K562 (cell line): ENCODE measurements around the gene SPON1. TPM values are rescaled to one million over a fixed set of nuclear protein-coding genes. Genes with fewer than 3 reads are reported as not detected.

Experiments used
- ATAC-seq: fragments of 200-7000 bp; cut with Tn5 transposase; 3 replicates; pipeline ENCODE4 v1.9.1; 2020; ENCODE audit warnings: moderate library complexity
- BruUV-seq: library from RNA; stranded (reverse); fragments of 400-500 nt; replicated peaks from 2 replicates; lab custom pipeline; 2021; lab: Mats Ljungman, UMichigan
- CTCF ChIA-PET: fragments of 300-600 bp; formaldehyde crosslinking; extraction: SDS; loops from one replicate; lab custom pipeline; 2021; ENCODE audit warnings: low intra/inter-chr PET ratio; lab: Yijun Ruan, JAX
- POLR2A ChIA-PET: fragments of 300-600, 350-650 bp; sonication (Branson Sonifier 250); formaldehyde crosslinking; extraction: SDS; loops from one replicate; lab custom pipeline; 2021; ENCODE audit warnings: antibody characterized with exemption, inconsistent platforms; lab: Yijun Ruan, JAX
- DNase-seq, 4 experiments: peaks; one replicate each; pipeline versions ENCODE4 v3.0.0 to v3.0.0-alpha.2; 2011 to 2018; ENCODE audit warnings: low spot score in 3 of 4, mixed read lengths in 3 of 4; ENCODE audit errors: extremely low read depth in 1 of 4
- FAIRE-seq: peaks from 2 replicates; lab custom pipeline; 2011; peaks lifted over from hg19 to GRCh38; lab: Jason Lieb, UNC
- H2AFZ ChIP-seq: 2 replicates; pipeline ENCODE4 v1.6.0; 2011; ENCODE audit warnings: low read depth, low read length, control low read depth, inconsistent platforms
- H3K27ac ChIP-seq: fragments of 200-600 bp; 3 replicates; pipeline ENCODE4 v1.8.0; 2011; ENCODE audit warnings: low read depth, mild to moderate bottlenecking, control low read depth, inconsistent platforms, low read length, moderate library complexity, mixed read lengths; ENCODE audit errors: extremely low read depth
- H3K27me3 ChIP-seq, 2 experiments: fragments of 300-600 bp in 1 of 2; 2 replicates in 1 of 2; 3 replicates in 1 of 2; pipeline versions ENCODE4 v1.6.0 to v1.8.0; 2011; ENCODE audit warnings: inconsistent platforms in 2 of 2, low read length in 2 of 2, mild to moderate bottlenecking in 1 of 2, mixed read lengths in 1 of 2, moderate library complexity in 1 of 2; ENCODE audit not compliant: control insufficient read depth in 2 of 2, insufficient read depth in 2 of 2
- H3K36me3 ChIP-seq: fragments of 300-600 bp; 3 replicates; pipeline ENCODE4 v1.8.0; 2011; ENCODE audit warnings: mild to moderate bottlenecking, low read length, inconsistent platforms; ENCODE audit not compliant: control insufficient read depth, insufficient read depth
- H3K4me1 ChIP-seq, 2 experiments: fragments of 200-600 bp in 1 of 2; replicated peaks in 1 of 2; 2 replicates in 1 of 2; 3 replicates in 1 of 2; pipeline versions ENCODE4 v1.5.1 to v1.8.0; 2011; ENCODE audit warnings: inconsistent platforms in 2 of 2, low read length in 2 of 2, mild to moderate bottlenecking in 1 of 2, mixed read lengths in 1 of 2, moderate library complexity in 1 of 2; ENCODE audit not compliant: control insufficient read depth in 2 of 2, insufficient read depth in 2 of 2
- H3K4me2 ChIP-seq: 2 replicates; pipeline ENCODE4 v1.6.1; 2011; ENCODE audit warnings: low read length, control low read depth, inconsistent platforms, mixed read lengths; ENCODE audit not compliant: insufficient read depth
- H3K4me3 ChIP-seq: fragments of 200-600 bp; sonication (generic), shearing (Covaris generic); 2 replicates; pipeline ENCODE4 v1.5.1; 2016; ENCODE audit warnings: control low read depth, inconsistent platforms
- H3K79me2 ChIP-seq: fragments of 200-600 bp; 3 replicates; pipeline ENCODE4 v1.8.0; 2011; ENCODE audit warnings: low read length, inconsistent platforms; ENCODE audit not compliant: control insufficient read depth, insufficient read depth
- H3K9ac ChIP-seq, 2 experiments: 2 replicates each; pipeline versions ENCODE4 v1.6.0 to v1.6.1; 2011; ENCODE audit warnings: low read depth in 2 of 2, low read length in 2 of 2, control low read depth in 1 of 2, inconsistent platforms in 1 of 2, mild to moderate bottlenecking in 1 of 2, mixed read lengths in 1 of 2; ENCODE audit not compliant: insufficient read depth in 1 of 2
- H3K9me1 ChIP-seq: one replicate; pipeline ENCODE4 v1.6.0; 2011; ENCODE audit warnings: inconsistent platforms, mild to moderate bottlenecking, low read length, moderate library complexity; ENCODE audit not compliant: control insufficient read depth, insufficient read depth
- H3K9me3 ChIP-seq: replicated peaks from 2 replicates; pipeline ENCODE4 v1.5.1; 2011; ENCODE audit warnings: low read depth, low read length, inconsistent platforms; ENCODE audit not compliant: control insufficient read depth, insufficient read depth
- H4K20me1 ChIP-seq: replicated peaks from 2 replicates; pipeline ENCODE4 v1.6.1; 2011; ENCODE audit warnings: low read length, inconsistent platforms, mixed read lengths; ENCODE audit not compliant: control insufficient read depth, insufficient read depth
- PBX2 ChIP-seq, 2 experiments: IDR thresholded peaks in 1 of 2; conservative IDR thresholded peaks in 1 of 2; 2 replicates each; pipeline ENCODE4 v1.6.1; 2016; ENCODE audit warnings: low read depth in 2 of 2, mild to moderate bottlenecking in 1 of 2, missing compliant biosample characterization in 1 of 2, missing genetic modification characterization in 1 of 2, moderate library complexity in 1 of 2
- SRSF9 ChIP-seq: fragments of 200-400 bp; formaldehyde crosslinking; IDR thresholded peaks from 2 replicates; pipeline ENCODE4 v1.6.1; 2017; ENCODE audit warnings: low read depth, low read length, borderline replicate concordance
- WGBS: fragments of 100-300 bp; shearing (Covaris generic); methylation state at CpG from one replicate; pipeline ENCODE4 v1.1.6; 2016; ENCODE audit warnings: low coverage, mixed read lengths; ENCODE audit not compliant: insufficient coverage; ENCODE audit errors: missing lambda C conversion rate; 5-methylcytosine and 5-hydroxymethylcytosine counted together
- in situ Hi-C: fragments of 300-500 bp; cut with MboI; formaldehyde crosslinking; loops from 4 replicates; pipeline ENCODE4 v1.15.0; 2018; ENCODE audit warnings: inconsistent platforms, mixed read lengths
- intact Hi-C: fragments of 100-400 bp; cut with micrococcal nuclease; formaldehyde crosslinking; loops from 2 replicates; pipeline ENCODE4 v1.14.2; 2022
- polyA plus RNA-seq, 8 experiments: library from polyadenylated mRNA; depleted of rRNA in 4 of 8; stranded (reverse) in 5 of 8; unstranded in 3 of 8; fragments of >200 nt; fragmentation: Nextera tagmentation in 2 of 8; fragmentation: Illumina TruSeq in 1 of 8; extraction: Ambion mirVana in 2 of 8; extraction: Trizol in 1 of 8; gene quantifications; 2 replicates each; pipeline versions ENCODE4 v1.2.1 to v1.2.3, GENCODE V29; 2011 to 2014; ENCODE audit warnings: inconsistent platforms in 1 of 8, missing spikeins in 1 of 8
- total RNA-seq, 7 experiments: library from RNA; depleted of rRNA in 6 of 7; stranded (reverse); fragments of >200 nt in 6 of 7; fragmentation: Illumina TruSeq in 2 of 7; extraction: Trizol in 2 of 7; gene quantifications; 2 replicates each; pipeline versions ENCODE4 v1.2.1 to v1.2.3, GENCODE V29; 2011 to 2021; ENCODE audit warnings: low replicate concordance in 1 of 7

SPON1 gene
- total and polyA plus RNA-seq, 9 of the 15 experiments (the other 6 are each of a cell fraction or from before 2014, with no cell fraction given), result 0.04 to 0.06 TPM; not detected in 7

- no peak for TF ChIP-seq PBX2 (CRISPR knock-in tag; IDR thresholded peaks at IDR 0.05; ENCODE audit: low read depth)
- TF ChIP-seq PBX2 (tag; conservative IDR thresholded peaks at IDR 0.05; ENCODE audit: low read depth), result no peak
Observed at GRCh38 chr11:14045417-14045816, 82.9 kb downstream of the SPON1 start (continued).

- no peak for TF ChIP-seq SRSF9
- ChIA-PET POLR2A (interaction anchor here (0.7 to 1.6 kb wide), 4 partner anchors 9 to 29 kb away, joined by 3 to 7 read pairs (median 4); no protein-coding TSS in a partner anchor), CTCF (no interaction called here)
- H3K9me3 ChIP-seq, result no peaks in the 10 kb centered on the region
- BruUV-seq, result no TSS peak
- intact Hi-C loops, result no loop called here
- in situ Hi-C loops, result no loop called here
- no peak overlapping the region for H3K4me2 ChIP-seq
- H2AFZ ChIP-seq, result no peak overlapping the region
- H4K20me1 ChIP-seq, result no peaks in the 10 kb centered on the region; the same call in 1 of the 2 replicates
- no peak for FAIRE-seq
- H3K36me3 ChIP-seq, result no peaks in the 10 kb centered on the region
- 2% methylated on average over 3 of the region's 3 CpGs for WGBS
- DNase-seq, result no peak
- H3K79me2 ChIP-seq, result no peaks in the 10 kb centered on the region
- no peaks in the 10 kb centered on the region for H3K9me1 ChIP-seq
- peaks cover 0 to 10% of the 10 kb centered on the region in 2 experiments; a peak in 2 of 5 replicates for H3K27me3 ChIP-seq
- H3K9ac ChIP-seq, result no peak overlapping the region
- ATAC-seq, result no peak
- H3K4me3 ChIP-seq, result no peak overlapping the region
- H3K27ac ChIP-seq, result no peak overlapping the region
- H3K4me1 ChIP-seq, result no peaks in the 10 kb centered on the region
Observed at GRCh38 chr11:14052198-14052597, 89.7 kb downstream of the SPON1 start.
